ENCODE measurements around the gene TRNAU1AP. TPM values are rescaled to one million over a fixed set of nuclear protein-coding genes. Genes with fewer than 3 reads are reported as not detected.

Gene TRNAU1AP
- total and polyA plus RNA-seq, 2 of the 13 experiments (the other 11 are each of a cell fraction or from before 2014, with no cell fraction given): 29.0 to 42.9 TPM

DNA sequence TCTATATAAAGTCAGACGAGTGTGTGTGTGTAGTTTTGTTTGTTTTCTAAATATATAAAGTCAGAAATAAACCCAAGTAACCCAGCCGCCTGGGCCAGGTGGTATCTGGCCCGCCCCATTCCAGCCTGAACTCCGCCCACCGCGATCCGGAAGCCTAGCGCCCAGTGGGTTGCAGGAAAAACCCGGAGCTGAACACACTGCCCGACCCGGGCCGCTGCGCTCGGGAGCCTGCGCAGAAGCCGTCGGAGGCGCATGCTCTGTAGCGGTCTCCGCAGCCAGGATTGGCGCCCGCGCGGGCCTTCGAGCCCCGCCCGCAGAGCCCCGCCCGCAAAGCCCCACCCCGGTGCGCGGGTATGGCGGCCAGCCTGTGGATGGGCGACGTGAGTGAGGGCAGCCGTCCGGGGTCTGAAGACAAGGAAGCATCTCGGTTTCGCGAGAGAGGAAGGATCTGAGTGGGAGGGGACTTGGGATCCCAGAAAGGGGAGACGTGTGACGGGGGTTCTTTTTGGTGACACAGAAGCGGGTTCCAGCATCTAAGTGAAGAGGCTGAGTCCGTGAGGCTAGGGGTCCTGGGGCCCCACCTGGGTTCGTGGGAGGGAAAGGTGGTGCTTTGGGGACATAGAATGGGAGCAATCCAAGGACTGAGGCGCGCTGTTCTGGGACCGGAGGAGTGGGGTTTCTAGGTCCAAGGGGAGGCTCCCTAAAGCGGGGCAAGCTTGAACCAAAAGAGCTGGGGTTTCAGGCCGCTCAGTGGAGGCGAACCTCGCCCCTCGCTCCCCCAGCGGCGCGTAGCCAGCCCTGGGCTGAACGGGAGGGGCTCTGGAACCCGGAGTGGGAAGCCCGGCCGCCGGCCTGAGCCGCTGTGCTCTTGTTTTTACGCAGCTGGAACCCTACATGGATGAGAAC is at the start of gene TRNAU1AP (continued):
- TF ChIP-seq, protein P1, sequence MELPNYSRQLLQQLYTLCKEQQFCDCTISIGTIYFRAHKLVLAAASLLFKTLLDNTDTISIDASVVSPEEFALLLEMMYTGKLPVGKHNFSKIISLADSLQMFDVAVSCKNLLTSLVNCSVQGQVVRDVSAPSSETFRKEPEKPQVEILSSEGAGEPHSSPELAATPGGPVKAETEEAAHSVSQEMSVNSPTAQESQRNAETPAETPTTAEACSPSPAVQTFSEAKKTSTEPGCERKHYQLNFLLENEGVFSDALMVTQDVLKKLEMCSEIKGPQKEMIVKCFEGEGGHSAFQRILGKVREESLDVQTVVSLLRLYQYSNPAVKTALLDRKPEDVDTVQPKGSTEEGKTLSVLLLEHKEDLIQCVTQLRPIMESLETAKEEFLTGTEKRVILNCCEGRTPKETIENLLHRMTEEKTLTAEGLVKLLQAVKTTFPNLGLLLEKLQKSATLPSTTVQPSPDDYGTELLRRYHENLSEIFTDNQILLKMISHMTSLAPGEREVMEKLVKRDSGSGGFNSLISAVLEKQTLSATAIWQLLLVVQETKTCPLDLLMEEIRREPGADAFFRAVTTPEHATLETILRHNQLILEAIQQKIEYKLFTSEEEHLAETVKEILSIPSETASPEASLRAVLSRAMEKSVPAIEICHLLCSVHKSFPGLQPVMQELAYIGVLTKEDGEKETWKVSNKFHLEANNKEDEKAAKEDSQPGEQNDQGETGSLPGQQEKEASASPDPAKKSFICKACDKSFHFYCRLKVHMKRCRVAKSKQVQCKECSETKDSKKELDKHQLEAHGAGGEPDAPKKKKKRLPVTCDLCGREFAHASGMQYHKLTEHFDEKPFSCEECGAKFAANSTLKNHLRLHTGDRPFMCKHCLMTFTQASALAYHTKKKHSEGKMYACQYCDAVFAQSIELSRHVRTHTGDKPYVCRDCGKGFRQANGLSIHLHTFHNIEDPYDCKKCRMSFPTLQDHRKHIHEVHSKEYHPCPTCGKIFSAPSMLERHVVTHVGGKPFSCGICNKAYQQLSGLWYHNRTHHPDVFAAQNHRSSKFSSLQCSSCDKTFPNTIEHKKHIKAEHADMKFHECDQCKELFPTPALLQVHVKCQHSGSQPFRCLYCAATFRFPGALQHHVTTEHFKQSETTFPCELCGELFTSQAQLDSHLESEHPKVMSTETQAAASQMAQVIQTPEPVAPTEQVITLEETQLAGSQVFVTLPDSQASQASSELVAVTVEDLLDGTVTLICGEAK (IDR thresholded peaks at IDR 0.05): no peak
- TF ChIP-seq, protein P1 (CRISPR knock-in tag; IDR thresholded peaks at IDR 0.05): no peak; the same call in 1 of the 2 replicates
- TF ChIP-seq ZNF770 (CRISPR knock-in tag; IDR thresholded peaks at IDR 0.05): peak; percentile 81
- TF ChIP-seq CHD4 (IDR thresholded peaks at IDR 0.05; ENCODE audit: borderline replicate concordance, low read length): no peak
- no peak for TF ChIP-seq ZNF513 (CRISPR knock-in tag; conservative IDR thresholded peaks at IDR 0.05)
- TF ChIP-seq ZMYM3 (CRISPR knock-in tag; IDR thresholded peaks at IDR 0.05): no peak
- TF ChIP-seq, protein P2, sequence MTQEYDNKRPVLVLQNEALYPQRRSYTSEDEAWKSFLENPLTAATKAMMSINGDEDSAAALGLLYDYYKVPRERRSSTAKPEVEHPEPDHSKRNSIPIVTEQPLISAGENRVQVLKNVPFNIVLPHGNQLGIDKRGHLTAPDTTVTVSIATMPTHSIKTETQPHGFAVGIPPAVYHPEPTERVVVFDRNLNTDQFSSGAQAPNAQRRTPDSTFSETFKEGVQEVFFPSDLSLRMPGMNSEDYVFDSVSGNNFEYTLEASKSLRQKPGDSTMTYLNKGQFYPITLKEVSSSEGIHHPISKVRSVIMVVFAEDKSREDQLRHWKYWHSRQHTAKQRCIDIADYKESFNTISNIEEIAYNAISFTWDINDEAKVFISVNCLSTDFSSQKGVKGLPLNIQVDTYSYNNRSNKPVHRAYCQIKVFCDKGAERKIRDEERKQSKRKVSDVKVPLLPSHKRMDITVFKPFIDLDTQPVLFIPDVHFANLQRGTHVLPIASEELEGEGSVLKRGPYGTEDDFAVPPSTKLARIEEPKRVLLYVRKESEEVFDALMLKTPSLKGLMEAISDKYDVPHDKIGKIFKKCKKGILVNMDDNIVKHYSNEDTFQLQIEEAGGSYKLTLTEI (CRISPR knock-in tag; conservative IDR thresholded peaks at IDR 0.05): no peak
- TF ChIP-seq EZH2 (conservative IDR thresholded peaks at IDR 0.05; ENCODE audit: low read depth, low read length): no peak
- TF ChIP-seq THYN1 (CRISPR knock-in tag; IDR thresholded peaks at IDR 0.05; ENCODE audit: borderline replicate concordance, low read depth): no peak
- no peak for TF ChIP-seq ZNF256 (CRISPR knock-in tag; conservative IDR thresholded peaks at IDR 0.05)
- peak; percentile 89 for TF ChIP-seq PHF21A (CRISPR knock-in tag; IDR thresholded peaks at IDR 0.05)
